Breast epithelium (tissue), 4 donors: Measurements from ENCODE around the gene GLRA2. TPM values are rescaled to one million over a fixed set of nuclear protein-coding genes. Genes with fewer than 3 reads are reported as not detected.

Experiments
- DNase-seq, 2 donors: peaks; one replicate each; pipeline ENCODE4 v3.0.0-alpha.2; 2019; ENCODE audit warnings: low spot score in 2 of 2
- H3K27ac ChIP-seq, 2 donors: fragments of 200-600 bp; sonication (generic) in 1 of 2; one replicate each; pipeline ENCODE4 v1.5.1; 2016 to 2019; ENCODE audit warnings: mild to moderate bottlenecking in 1 of 2
- H3K27me3 ChIP-seq, 2 donors: fragments of 200-600 bp; sonication (generic) in 1 of 2; one replicate each; pipeline versions ENCODE4 v1.5.1 to v1.6.0; 2017 to 2019; ENCODE audit warnings: control low read depth in 1 of 2, mild to moderate bottlenecking in 1 of 2
- H3K36me3 ChIP-seq: fragments of 200-600 bp; one replicate; pipeline ENCODE4 v1.5.1; 2019
- H3K4me1 ChIP-seq, 2 donors: fragments of 200-600 bp; sonication (generic); one replicate each; pipeline ENCODE4 v1.5.1; 2016 to 2019; ENCODE audit warnings: control low read depth in 1 of 2
- H3K4me3 ChIP-seq, 3 donors: fragments of 200-600 bp; sonication (generic); 1 replicate in 2 of 3; 2 replicates in 1 of 3; pipeline ENCODE4 v1.5.1; 2016 to 2019; ENCODE audit warnings: mild to moderate bottlenecking in 3 of 3, moderate library complexity in 2 of 3
- H3K9me3 ChIP-seq, 2 donors: fragments of 200-600 bp; sonication (generic) in 1 of 2; one replicate each; pipeline ENCODE4 v1.5.1; 2016 to 2019; ENCODE audit warnings: control low read depth in 1 of 2
- POLR2A ChIP-seq: fragments of 450-650 bp; IDR thresholded peaks from one replicate; pipeline ENCODE4 v1.6.1; 2016; ENCODE audit warnings: antibody characterized with exemption, mild to moderate bottlenecking, moderate library complexity
- POLR2AphosphoS5 ChIP-seq, 3 donors: sonication (generic); formaldehyde crosslinking; IDR thresholded peaks; one replicate each; pipeline ENCODE4 v1.6.1; 2017; ENCODE audit warnings: antibody characterized with exemption in 3 of 3
- intact Hi-C: fragments of 100-400 bp; cut with DNase I; formaldehyde crosslinking; loops from one replicate; pipeline ENCODE4 v1.15.1; 2023; ENCODE audit warnings: low total_unique reads
- total RNA-seq, 3 donors: library from RNA; depleted of rRNA; stranded (reverse); fragments of >200 nt; gene quantifications; one replicate each; pipeline ENCODE4 v1.1.0, GENCODE V29; 2016
- TF ChIP-seq, protein P1 (sequence below), 3 donors: fragments of 450-650 bp; IDR thresholded peaks; one replicate each; pipeline ENCODE4 v1.5.1; 2016 to 2017; ENCODE audit warnings: antibody characterized with exemption in 3 of 3, mild to moderate bottlenecking in 3 of 3, moderate library complexity in 3 of 3

The GLRA2 gene
- total RNA-seq, 3 donors from 2014 or later = not detected

DNA sequence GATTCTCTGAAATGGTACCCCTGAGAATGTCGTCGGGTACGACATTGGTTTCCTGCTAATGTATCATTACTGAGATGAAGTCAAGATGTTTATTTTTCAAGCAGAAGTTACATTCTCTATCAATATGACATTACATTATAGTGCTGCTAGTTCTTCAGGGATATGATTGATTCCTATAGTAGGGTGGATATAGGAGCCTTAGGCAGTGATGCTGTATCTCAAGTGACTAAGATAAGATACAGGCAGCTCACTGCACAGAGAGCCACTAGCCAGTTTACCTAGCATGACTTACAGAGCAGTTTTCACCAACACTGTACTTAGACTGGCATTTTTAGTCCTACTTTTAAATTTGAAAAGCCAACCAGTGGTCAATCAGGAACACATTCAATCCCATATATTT, 188.6 kb downstream of the GLRA2 start:
- Histone ChIP-seq H3K36me3 (no peaks in the 10 kb centered on the region), H3K4me1 (no peaks in the 10 kb centered on the region), H3K27ac (no peak overlapping the region), H3K9me3 (no peaks in the 10 kb centered on the region), H3K27me3 (peaks cover 0 to 9% of the 10 kb centered on the region in 2 donors), H3K4me3 (no peak overlapping the region)
- TF ChIP-seq, protein P1, sequence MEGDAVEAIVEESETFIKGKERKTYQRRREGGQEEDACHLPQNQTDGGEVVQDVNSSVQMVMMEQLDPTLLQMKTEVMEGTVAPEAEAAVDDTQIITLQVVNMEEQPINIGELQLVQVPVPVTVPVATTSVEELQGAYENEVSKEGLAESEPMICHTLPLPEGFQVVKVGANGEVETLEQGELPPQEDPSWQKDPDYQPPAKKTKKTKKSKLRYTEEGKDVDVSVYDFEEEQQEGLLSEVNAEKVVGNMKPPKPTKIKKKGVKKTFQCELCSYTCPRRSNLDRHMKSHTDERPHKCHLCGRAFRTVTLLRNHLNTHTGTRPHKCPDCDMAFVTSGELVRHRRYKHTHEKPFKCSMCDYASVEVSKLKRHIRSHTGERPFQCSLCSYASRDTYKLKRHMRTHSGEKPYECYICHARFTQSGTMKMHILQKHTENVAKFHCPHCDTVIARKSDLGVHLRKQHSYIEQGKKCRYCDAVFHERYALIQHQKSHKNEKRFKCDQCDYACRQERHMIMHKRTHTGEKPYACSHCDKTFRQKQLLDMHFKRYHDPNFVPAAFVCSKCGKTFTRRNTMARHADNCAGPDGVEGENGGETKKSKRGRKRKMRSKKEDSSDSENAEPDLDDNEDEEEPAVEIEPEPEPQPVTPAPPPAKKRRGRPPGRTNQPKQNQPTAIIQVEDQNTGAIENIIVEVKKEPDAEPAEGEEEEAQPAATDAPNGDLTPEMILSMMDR (IDR thresholded peaks at IDR 0.05) = no peak
- no peak for TF ChIP-seq POLR2A
- no peak for TF ChIP-seq POLR2AphosphoS5 (IDR thresholded peaks at IDR 0.05)
- DNase-seq = no peak
- intact Hi-C loops = no loop called here

DNA sequence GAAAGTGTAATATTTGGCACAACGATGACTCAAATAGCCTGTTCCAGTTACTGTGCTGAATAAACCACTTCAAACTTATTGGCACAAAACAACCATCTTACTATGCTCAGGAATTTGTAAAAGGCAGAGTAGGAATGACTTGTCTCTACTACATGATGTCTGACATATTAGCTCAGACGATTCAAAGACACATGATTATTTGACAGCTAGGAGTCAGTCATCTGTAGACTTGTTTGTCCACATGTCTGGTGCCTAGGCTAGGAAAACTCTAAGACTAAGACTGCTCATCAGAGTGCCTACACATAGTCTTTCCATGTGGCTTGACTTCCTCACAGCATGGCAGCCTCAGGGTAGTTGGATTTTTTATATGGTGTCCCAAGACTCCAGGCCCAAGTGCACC, 189.1 kb downstream of the GLRA2 start:
- H3K27ac ChIP-seq = no peak overlapping the region
- no peaks in the 10 kb centered on the region for H3K4me1 ChIP-seq
- TF ChIP-seq POLR2A = no peak
- TF ChIP-seq POLR2AphosphoS5 (IDR thresholded peaks at IDR 0.05) = no peak
- TF ChIP-seq, protein P1 (IDR thresholded peaks at IDR 0.05) = no peak
- no peak overlapping the region for H3K4me3 ChIP-seq
- H3K36me3 ChIP-seq = no peaks in the 10 kb centered on the region
- peaks cover 0 to 7% of the 10 kb centered on the region in 2 donors for H3K27me3 ChIP-seq
- intact Hi-C loops = no loop called here
- no peaks in the 10 kb centered on the region for H3K9me3 ChIP-seq
- no peak for DNase-seq

DNA sequence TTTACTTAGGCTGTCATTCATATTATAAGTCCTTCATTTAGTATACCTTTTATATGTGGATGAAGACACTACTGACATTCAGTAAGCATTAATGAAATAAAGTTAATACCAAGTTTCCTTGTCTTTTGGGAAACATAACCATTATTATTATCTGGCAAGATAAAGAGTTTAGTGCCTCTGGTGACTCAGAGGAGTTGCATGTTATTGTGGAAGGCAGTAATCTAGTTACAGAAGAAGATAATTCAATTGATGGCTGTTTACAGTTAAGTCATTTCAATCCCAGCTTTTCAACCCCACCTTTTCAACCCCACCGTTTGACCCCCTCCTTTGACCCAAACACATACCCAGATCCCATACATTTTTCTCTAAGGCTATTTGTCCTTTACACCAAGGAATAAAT, 199.7 kb downstream of the GLRA2 start:
- no peak overlapping the region for H3K4me3 ChIP-seq

DNA sequence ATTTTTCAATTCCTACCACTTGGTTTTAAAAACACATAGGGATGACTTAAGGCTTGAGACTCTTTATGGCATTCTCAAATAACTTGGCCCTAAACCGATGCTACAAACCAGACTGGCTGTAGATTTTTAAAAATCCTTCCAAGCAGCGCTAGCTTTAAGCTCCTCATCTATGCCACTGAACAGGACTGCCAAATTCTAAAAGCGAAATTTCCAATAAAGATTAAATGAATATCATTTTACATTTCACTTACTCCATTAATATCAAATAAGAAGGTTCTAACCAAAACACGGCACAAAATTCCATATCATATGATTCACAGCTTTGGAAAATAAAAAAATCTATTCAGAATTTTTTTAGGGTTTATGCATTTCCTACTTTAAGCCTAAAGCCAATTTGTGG, 209.3 kb downstream of the GLRA2 start:
- Histone ChIP-seq H3K27ac (no peak overlapping the region), H3K36me3 (no peaks in the 10 kb centered on the region), H3K4me1 (no peaks in the 10 kb centered on the region), H3K27me3 (peaks cover 0 to 4% of the 10 kb centered on the region in 2 donors), H3K9me3 (peaks cover 0 to 5% of the 10 kb centered on the region in 2 donors), H3K4me3 (no peak overlapping the region)
- TF ChIP-seq POLR2A (no peak), POLR2AphosphoS5 (IDR thresholded peaks at IDR 0.05) (no peak)
- TF ChIP-seq, protein P1 (IDR thresholded peaks at IDR 0.05) = no peak
- intact Hi-C loops = no loop called here
- DNase-seq = no peak

More for the DNA sequence above, 199.7 kb downstream of the GLRA2 start:
- Histone ChIP-seq H3K4me1 (no peaks in the 10 kb centered on the region), H3K27me3 (peaks cover 0 to 4% of the 10 kb centered on the region in 2 donors), H3K36me3 (no peaks in the 10 kb centered on the region), H3K9me3 (no peaks in the 10 kb centered on the region), H3K27ac (no peak overlapping the region)
- TF ChIP-seq, protein P1 (IDR thresholded peaks at IDR 0.05) = no peak
- TF ChIP-seq POLR2A = no peak
- no peak for TF ChIP-seq POLR2AphosphoS5 (IDR thresholded peaks at IDR 0.05)
- no peak for DNase-seq
- intact Hi-C loops = no loop called here

DNA sequence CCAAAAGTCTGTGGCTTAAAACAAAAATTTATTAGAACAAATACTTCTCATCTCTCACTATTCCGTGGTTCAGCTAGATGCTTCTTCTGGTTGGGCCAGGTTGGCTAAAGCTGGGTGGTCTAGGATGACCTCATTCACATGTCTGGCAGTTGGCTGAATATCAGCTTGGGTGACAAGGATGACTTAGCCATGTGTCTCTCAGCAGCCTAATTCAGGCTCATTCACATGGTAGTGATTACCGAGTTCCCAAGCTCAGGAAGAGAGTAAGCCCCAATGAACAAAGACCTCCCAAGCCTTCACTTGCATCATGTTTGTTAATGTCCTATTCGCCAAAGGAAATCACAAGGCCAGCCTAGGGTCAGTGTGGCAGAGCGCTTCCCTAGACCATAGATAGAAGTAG, 224.1 kb downstream of the GLRA2 start:
- Histone ChIP-seq H3K4me1 (no peaks in the 10 kb centered on the region), H3K27me3 (peaks cover 0 to 4% of the 10 kb centered on the region in 2 donors), H3K4me3 (no peak overlapping the region), H3K9me3 (peaks cover 0 to 5% of the 10 kb centered on the region in 2 donors), H3K27ac (no peak overlapping the region), H3K36me3 (no peaks in the 10 kb centered on the region)
- intact Hi-C loops = no loop called here
- DNase-seq = no peak
- TF ChIP-seq POLR2AphosphoS5 (IDR thresholded peaks at IDR 0.05) = no peak
- TF ChIP-seq, protein P1 (IDR thresholded peaks at IDR 0.05) = no peak
